Vagina (tissue), 2 donors: ENCODE data around the gene PLCL1. TPM values are rescaled to one million over a fixed set of nuclear protein-coding genes. Genes with fewer than 3 reads are reported as not detected.

ENCODE experiments used
- DNase-seq, 2 donors: peaks; one replicate each; pipeline ENCODE4 v3.0.0-alpha.2; 2017; ENCODE audit errors: extremely low spot score in 2 of 2
- H3K27ac ChIP-seq: fragments of 200-600 bp; sonication (generic); one replicate; pipeline ENCODE4 v1.5.1; 2019
- H3K27me3 ChIP-seq: fragments of 200-600 bp; sonication (generic); one replicate; pipeline ENCODE4 v1.5.1; 2019
- H3K36me3 ChIP-seq, 2 donors: fragments of 200-600 bp; sonication (generic); one replicate each; pipeline ENCODE4 v1.5.1; 2017 to 2019
- H3K4me1 ChIP-seq: fragments of 200-600 bp; sonication (generic); one replicate; pipeline ENCODE4 v1.5.1; 2019
- H3K4me3 ChIP-seq, 2 donors: fragments of 200-600 bp; sonication (generic); 1 replicate in 1 of 2; 2 replicates in 1 of 2; pipeline ENCODE4 v1.5.1; 2016 to 2019
- H3K9me3 ChIP-seq: fragments of 200-600 bp; sonication (generic); one replicate; pipeline ENCODE4 v1.5.1; 2019
- POLR2A ChIP-seq, 2 donors: fragments of 450-650 bp; IDR thresholded peaks; one replicate each; pipeline ENCODE4 v1.6.1; 2017; ENCODE audit warnings: antibody characterized with exemption in 2 of 2, mild to moderate bottlenecking in 2 of 2, moderate library complexity in 2 of 2
- POLR2AphosphoS5 ChIP-seq, 2 donors: sonication (generic); formaldehyde crosslinking; IDR thresholded peaks; one replicate each; pipeline ENCODE4 v1.9.0; 2017; ENCODE audit warnings: antibody characterized with exemption in 2 of 2, mild to moderate bottlenecking in 2 of 2, low read depth in 1 of 2; ENCODE audit not compliant: insufficient read depth in 1 of 2
- intact Hi-C: fragments of 100-400 bp; cut with DNase I; formaldehyde crosslinking; loops from one replicate; pipeline ENCODE4 v1.15.1; 2023
- total RNA-seq: library from RNA; depleted of rRNA; stranded (reverse); fragments of >200 nt; gene quantifications from one replicate; pipeline ENCODE4 v1.2.3, GENCODE V29; 2016
- TF ChIP-seq, protein P1 (sequence below), 3 experiments: fragments of 450-650 bp in 2 of 3; fragments of 200-600 bp in 1 of 3; sonication (generic) in 1 of 3; IDR thresholded peaks; one replicate each; pipeline ENCODE4 v1.5.1; 2017 to 2019; ENCODE audit warnings: antibody characterized with exemption in 3 of 3, mild to moderate bottlenecking in 2 of 3, moderate library complexity in 2 of 3

The PLCL1 gene
- total RNA-seq, 1 donor from 2014 or later = 6.6 TPM

DNA sequence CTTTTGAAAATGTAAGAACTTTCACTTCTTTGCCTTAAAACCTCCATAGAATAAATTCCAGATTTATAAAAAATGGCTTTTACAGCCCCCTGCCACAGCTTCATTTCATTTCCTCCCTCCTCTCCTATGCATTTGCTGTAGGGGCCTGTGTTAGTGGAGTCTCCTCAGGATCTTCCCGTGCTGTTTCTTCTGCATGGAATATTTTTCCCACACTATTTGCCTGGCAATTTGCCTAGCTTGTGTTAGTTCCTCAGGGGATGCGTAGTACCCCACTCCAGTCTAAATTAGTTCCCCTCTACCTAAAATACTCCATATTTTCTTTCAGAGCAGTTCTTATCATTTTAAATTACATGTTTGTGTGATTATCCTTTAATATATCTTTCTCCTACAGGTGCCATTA is 262.2 kb downstream of the PLCL1 start:
- Histone ChIP-seq H3K4me3 (no peak overlapping the region), H3K36me3 (no peaks in the 10 kb centered on the region), H3K27ac (no peak overlapping the region), H3K27me3 (no peaks in the 10 kb centered on the region), H3K4me1 (no peaks in the 10 kb centered on the region), H3K9me3 (no peaks in the 10 kb centered on the region)
- DNase-seq = no peak
- intact Hi-C loops = no loop called here
- no peak for TF ChIP-seq POLR2A (IDR thresholded peaks at IDR 0.05)
- no peak for TF ChIP-seq POLR2AphosphoS5 (IDR thresholded peaks at IDR 0.05; ENCODE audit: insufficient read depth in 1 of 2, low read depth in 1 of 2)

DNA sequence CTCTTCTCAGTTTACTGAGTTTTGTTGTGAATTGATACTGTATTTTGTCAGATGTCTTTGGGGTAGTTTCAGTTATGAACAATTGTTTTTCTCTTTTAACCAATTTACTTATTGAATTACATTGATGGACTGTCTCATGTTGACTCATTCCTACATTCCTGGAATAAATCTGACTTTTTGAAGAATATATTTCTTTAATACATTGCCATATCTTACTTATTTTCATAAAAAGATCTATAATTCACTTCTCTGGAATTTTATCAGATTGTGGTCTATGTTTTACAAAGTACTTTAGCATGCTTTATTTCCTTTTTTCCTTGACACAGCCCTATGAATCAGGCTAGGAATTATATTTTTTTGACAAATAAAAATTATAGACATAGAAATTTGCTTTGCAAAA is 268.3 kb downstream of the PLCL1 start:
- no peaks in the 10 kb centered on the region for H3K36me3 ChIP-seq
- no peaks in the 10 kb centered on the region for H3K9me3 ChIP-seq
- TF ChIP-seq POLR2AphosphoS5 (IDR thresholded peaks at IDR 0.05; ENCODE audit: insufficient read depth in 1 of 2, low read depth in 1 of 2) = no peak
- TF ChIP-seq, protein P1, sequence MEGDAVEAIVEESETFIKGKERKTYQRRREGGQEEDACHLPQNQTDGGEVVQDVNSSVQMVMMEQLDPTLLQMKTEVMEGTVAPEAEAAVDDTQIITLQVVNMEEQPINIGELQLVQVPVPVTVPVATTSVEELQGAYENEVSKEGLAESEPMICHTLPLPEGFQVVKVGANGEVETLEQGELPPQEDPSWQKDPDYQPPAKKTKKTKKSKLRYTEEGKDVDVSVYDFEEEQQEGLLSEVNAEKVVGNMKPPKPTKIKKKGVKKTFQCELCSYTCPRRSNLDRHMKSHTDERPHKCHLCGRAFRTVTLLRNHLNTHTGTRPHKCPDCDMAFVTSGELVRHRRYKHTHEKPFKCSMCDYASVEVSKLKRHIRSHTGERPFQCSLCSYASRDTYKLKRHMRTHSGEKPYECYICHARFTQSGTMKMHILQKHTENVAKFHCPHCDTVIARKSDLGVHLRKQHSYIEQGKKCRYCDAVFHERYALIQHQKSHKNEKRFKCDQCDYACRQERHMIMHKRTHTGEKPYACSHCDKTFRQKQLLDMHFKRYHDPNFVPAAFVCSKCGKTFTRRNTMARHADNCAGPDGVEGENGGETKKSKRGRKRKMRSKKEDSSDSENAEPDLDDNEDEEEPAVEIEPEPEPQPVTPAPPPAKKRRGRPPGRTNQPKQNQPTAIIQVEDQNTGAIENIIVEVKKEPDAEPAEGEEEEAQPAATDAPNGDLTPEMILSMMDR (IDR thresholded peaks at IDR 0.05) = no peak
- no peak for TF ChIP-seq POLR2A (IDR thresholded peaks at IDR 0.05)
- no peak for DNase-seq
- H3K4me1 ChIP-seq = no peaks in the 10 kb centered on the region
- H3K27me3 ChIP-seq = no peaks in the 10 kb centered on the region
- intact Hi-C loops = no loop called here
- no peak overlapping the region for H3K27ac ChIP-seq
- H3K4me3 ChIP-seq = no peak overlapping the region

- DNase-seq = no peak
- no peak for TF ChIP-seq POLR2AphosphoS5 (IDR thresholded peaks at IDR 0.05; ENCODE audit: insufficient read depth in 1 of 2, low read depth in 1 of 2)
- TF ChIP-seq POLR2A (IDR thresholded peaks at IDR 0.05) = no peak
- TF ChIP-seq, protein P1 (IDR thresholded peaks at IDR 0.05) = no peak
- H3K27ac ChIP-seq = no peak overlapping the region
- no peaks in the 10 kb centered on the region for H3K9me3 ChIP-seq
- H3K4me3 ChIP-seq = no peak overlapping the region
- no peaks in the 10 kb centered on the region for H3K4me1 ChIP-seq
- intact Hi-C loops = no loop called here
- no peaks in the 10 kb centered on the region for H3K27me3 ChIP-seq
- no peaks in the 10 kb centered on the region for H3K36me3 ChIP-seq
Measured at GRCh38 chr2:198073253-198073652, 268.9 kb downstream of the PLCL1 start.

DNA sequence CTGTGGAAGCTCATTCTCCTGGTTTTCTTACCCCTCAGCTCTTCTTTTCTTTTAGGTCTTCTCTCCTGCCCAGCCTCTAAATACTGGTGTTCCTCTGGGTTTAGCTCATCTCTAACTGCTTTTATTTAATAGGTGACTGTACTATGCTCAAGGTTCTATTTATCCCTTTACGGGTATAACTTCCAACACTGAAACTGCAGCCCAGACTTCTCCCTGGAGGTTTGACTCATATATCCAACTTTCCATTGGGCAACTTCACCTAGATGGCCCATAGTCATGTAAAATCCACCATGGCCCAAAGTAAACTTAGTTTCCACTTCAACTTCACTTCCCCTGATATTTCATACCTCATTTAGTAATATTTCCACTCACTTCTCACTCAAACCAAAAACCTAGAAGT is 273.1 kb downstream of the PLCL1 start:
- intact Hi-C loops = no loop called here
- TF ChIP-seq POLR2A (IDR thresholded peaks at IDR 0.05) (no peak), POLR2AphosphoS5 (IDR thresholded peaks at IDR 0.05; ENCODE audit: insufficient read depth in 1 of 2, low read depth in 1 of 2) (no peak)
- TF ChIP-seq, protein P1 (IDR thresholded peaks at IDR 0.05) = no peak

GRCh38 chr2:198080879-198081765 is 276.7 kb downstream of the PLCL1 start:
- Histone ChIP-seq H3K9me3 (no peaks in the 10 kb centered on the region), H3K27ac (no peak overlapping the region), H3K36me3 (no peaks in the 10 kb centered on the region), H3K4me3 (no peak overlapping the region), H3K4me1 (no peaks in the 10 kb centered on the region), H3K27me3 (no peaks in the 10 kb centered on the region)
- no peak for DNase-seq
- intact Hi-C loops = no loop called here
- no peak for TF ChIP-seq POLR2AphosphoS5 (IDR thresholded peaks at IDR 0.05; ENCODE audit: insufficient read depth in 1 of 2, low read depth in 1 of 2)
- TF ChIP-seq, protein P1 (IDR thresholded peaks at IDR 0.05) = no peak
- no peak for TF ChIP-seq POLR2A (IDR thresholded peaks at IDR 0.05)

More for the DNA sequence above, 273.1 kb downstream of the PLCL1 start:
- Histone ChIP-seq H3K9me3 (no peaks in the 10 kb centered on the region), H3K4me3 (no peak overlapping the region), H3K27ac (no peak overlapping the region), H3K4me1 (no peaks in the 10 kb centered on the region), H3K27me3 (no peaks in the 10 kb centered on the region), H3K36me3 (no peaks in the 10 kb centered on the region)
- no peak for DNase-seq
